Muscle of leg (tissue), 11 donors: ENCODE results near the gene IPO9. TPM values are rescaled to one million over a fixed set of nuclear protein-coding genes. Genes with fewer than 3 reads are reported as not detected.
A peak's percentile ranks its signal among the peaks of the same experiment; 100 is the strongest.

Experiments
- DNase-seq: peaks from one replicate; pipeline ENCODE4 v3.0.0; 2013
- H3K27ac ChIP-seq: one replicate; pipeline ENCODE4 v1.5.1; 2013; ENCODE audit warnings: mild to moderate bottlenecking, low read length, control low read depth
- H3K27me3 ChIP-seq: one replicate; pipeline ENCODE4 v1.6.1; 2013; ENCODE audit warnings: low read length; ENCODE audit not compliant: control insufficient read depth, insufficient read depth
- H3K36me3 ChIP-seq: one replicate; pipeline ENCODE4 v1.6.1; 2013; ENCODE audit warnings: low read length; ENCODE audit not compliant: control insufficient read depth, insufficient read depth
- H3K4me1 ChIP-seq: one replicate; pipeline ENCODE4 v1.6.1; 2013; ENCODE audit warnings: low read length; ENCODE audit not compliant: control insufficient read depth, insufficient read depth
- H3K4me3 ChIP-seq: one replicate; pipeline ENCODE4 v1.5.1; 2013; ENCODE audit warnings: low read length, control low read depth
- H3K9me3 ChIP-seq: replicated peaks from 2 replicates; pipeline ENCODE4 v1.6.1; 2013; ENCODE audit warnings: low read depth, low read length; ENCODE audit not compliant: control insufficient read depth
- WGBS: methylation state at CpG from one replicate; pipeline ENCODE4 v1.1.5; 2013; ENCODE audit warnings: missing lambda C conversion rate; ENCODE audit not compliant: insufficient coverage; 5-methylcytosine and 5-hydroxymethylcytosine counted together
- polyA plus RNA-seq, 8 donors: library from polyadenylated mRNA; unstranded; fragments of 120-200 nt; gene quantifications; one replicate each; pipeline versions ENCODE4 v1.2.1 to v1.2.3, GENCODE V29; 2013; ENCODE audit warnings: inconsistent platforms in 1 of 8, low replicate concordance in 1 of 8; ENCODE audit not compliant: insufficient read length in 8 of 8, insufficient read depth in 1 of 8
- total RNA-seq: library from RNA; stranded (reverse); fragments of 120-200 nt; gene quantifications from one replicate; pipeline ENCODE4 v1.2.4, GENCODE V29; 2013

The IPO9 gene
- total and polyA plus RNA-seq, 9 donors = 21.3 to 58.7 (median 43.9) TPM

- Histone ChIP-seq H3K4me1 (no peaks in the 10 kb centered on the region), H3K9me3 (no peaks in the 10 kb centered on the region), H3K27me3 (no peaks in the 10 kb centered on the region), H3K27ac (no peak overlapping the region), H3K36me3 (peaks cover 95% of the 10 kb centered on the region), H3K4me3 (no peak overlapping the region)
- no peak for DNase-seq
- 83% methylated on average over 9 of the region's 11 CpGs for WGBS
These were observed 20.9 kb upstream of the IPO9 start for GRCh38 chr1:201807958-201808632.

- Histone ChIP-seq H3K27ac (no peak overlapping the region), H3K4me1 (no peaks in the 10 kb centered on the region), H3K36me3 (peaks cover 94% of the 10 kb centered on the region), H3K27me3 (no peaks in the 10 kb centered on the region), H3K9me3 (no peaks in the 10 kb centered on the region), H3K4me3 (no peak overlapping the region)
- DNase-seq = no peak
- no CpG with 5 or more reads among the region's 6 CpGs for WGBS
These were observed 20.3 kb upstream of the IPO9 start for GRCh38 chr1:201808633-201808990.

GRCh38 chr1:201809876-201810275 is 19.1 kb upstream of the IPO9 start:
- DNase-seq = no peak
- H3K27ac ChIP-seq = no peak overlapping the region
- no peak overlapping the region for H3K4me3 ChIP-seq
- no peaks in the 10 kb centered on the region for H3K4me1 ChIP-seq
- H3K27me3 ChIP-seq = no peaks in the 10 kb centered on the region
- no peaks in the 10 kb centered on the region for H3K9me3 ChIP-seq
- WGBS = no CpG with 5 or more reads among the region's 5 CpGs
- peaks cover 88% of the 10 kb centered on the region for H3K36me3 ChIP-seq

GRCh38 chr1:201810466-201811216 is 18.3 kb upstream of the IPO9 start:
- DNase-seq = no peak
- Histone ChIP-seq H3K4me3 (no peak overlapping the region), H3K27me3 (no peaks in the 10 kb centered on the region), H3K4me1 (no peaks in the 10 kb centered on the region), H3K9me3 (no peaks in the 10 kb centered on the region), H3K36me3 (peaks cover 80% of the 10 kb centered on the region), H3K27ac (no peak overlapping the region)
- WGBS = 94% methylated on average over 19 of the region's 19 CpGs

- Histone ChIP-seq H3K36me3 (peaks cover 72% of the 10 kb centered on the region), H3K4me1 (no peaks in the 10 kb centered on the region), H3K4me3 (no peak overlapping the region), H3K9me3 (no peaks in the 10 kb centered on the region), H3K27me3 (no peaks in the 10 kb centered on the region), H3K27ac (no peak overlapping the region)
- DNase-seq = no peak
These were observed 15.7 kb upstream of the IPO9 start for GRCh38 chr1:201813226-201813625.

- peaks cover 6% of the 10 kb centered on the region for H3K4me1 ChIP-seq
- H3K36me3 ChIP-seq = peaks cover 67% of the 10 kb centered on the region
- H3K4me3 ChIP-seq = no peak overlapping the region
- no peaks in the 10 kb centered on the region for H3K9me3 ChIP-seq
- 100% methylated on average over 2 of the region's 7 CpGs for WGBS
- no peak overlapping the region for H3K27ac ChIP-seq
- no peaks in the 10 kb centered on the region for H3K27me3 ChIP-seq
- no peak for DNase-seq
These were observed 12.6 kb upstream of the IPO9 start for GRCh38 chr1:201816309-201816854.

- WGBS = 78% methylated on average over 1 of the region's 5 CpGs
- Histone ChIP-seq H3K4me3 (no peak overlapping the region), H3K27ac (no peak overlapping the region)
These were observed 9.8 kb upstream of the IPO9 start for GRCh38 chr1:201818971-201819750.

GRCh38 chr1:201820413-201820812 is 8.5 kb upstream of the IPO9 start:
- no peak overlapping the region for H3K27ac ChIP-seq
- no peak for DNase-seq
- H3K36me3 ChIP-seq = peaks cover 57% of the 10 kb centered on the region
- no peaks in the 10 kb centered on the region for H3K9me3 ChIP-seq
- no CpG with 5 or more reads among the region's 2 CpGs for WGBS
- H3K4me1 ChIP-seq = peaks cover 6% of the 10 kb centered on the region
- no peak overlapping the region for H3K4me3 ChIP-seq
- H3K27me3 ChIP-seq = no peaks in the 10 kb centered on the region

More at GRCh38 chr1:201818971-201819750, 9.8 kb upstream of the IPO9 start:
- no peak for DNase-seq
- Histone ChIP-seq H3K9me3 (no peaks in the 10 kb centered on the region), H3K27me3 (no peaks in the 10 kb centered on the region), H3K4me1 (peaks cover 6% of the 10 kb centered on the region), H3K36me3 (peaks cover 58% of the 10 kb centered on the region)

- H3K4me1 ChIP-seq = peaks cover 16% of the 10 kb centered on the region
- no CpG with 5 or more reads among the region's 3 CpGs for WGBS
- no peak overlapping the region for H3K4me3 ChIP-seq
- peaks cover 27% of the 10 kb centered on the region for H3K36me3 ChIP-seq
- H3K9me3 ChIP-seq = no peaks in the 10 kb centered on the region
- H3K27ac ChIP-seq = no peak overlapping the region
- no peak for DNase-seq
- no peaks in the 10 kb centered on the region for H3K27me3 ChIP-seq
These were observed 3.7 kb upstream of the IPO9 start for GRCh38 chr1:201825245-201825644.

GRCh38 chr1:201826830-201827229 is 2.1 kb upstream of the IPO9 start:
- H3K36me3 ChIP-seq = peaks cover 12% of the 10 kb centered on the region
- no peak overlapping the region for H3K27ac ChIP-seq
- no peak overlapping the region for H3K4me3 ChIP-seq
- H3K27me3 ChIP-seq = no peaks in the 10 kb centered on the region
- H3K9me3 ChIP-seq = no peaks in the 10 kb centered on the region
- DNase-seq = peak; percentile 41
- WGBS = 55% methylated on average over 1 of the region's 4 CpGs
- H3K4me1 ChIP-seq = peaks cover 13% of the 10 kb centered on the region
